GM21717 (cell line): ENCODE measurements around the gene GLIPR2.
A peak's percentile ranks its signal among the peaks of the same experiment; 100 is the strongest.
"Not testable (repeated sequence)": the region's sequence is repeated elsewhere in the genome, so short reads cannot be mapped to it uniquely, and the experiment has no call there.

ENCODE experiments used
- ATAC-seq: cut with Tn5 transposase; IDR thresholded peaks from one replicate; pipeline ENCODE4 v1.9.1; 2021; ENCODE audit warnings: mild to moderate bottlenecking, moderate library complexity; ENCODE audit not compliant: unreplicated experiment

The GLIPR2 gene

DNA sequence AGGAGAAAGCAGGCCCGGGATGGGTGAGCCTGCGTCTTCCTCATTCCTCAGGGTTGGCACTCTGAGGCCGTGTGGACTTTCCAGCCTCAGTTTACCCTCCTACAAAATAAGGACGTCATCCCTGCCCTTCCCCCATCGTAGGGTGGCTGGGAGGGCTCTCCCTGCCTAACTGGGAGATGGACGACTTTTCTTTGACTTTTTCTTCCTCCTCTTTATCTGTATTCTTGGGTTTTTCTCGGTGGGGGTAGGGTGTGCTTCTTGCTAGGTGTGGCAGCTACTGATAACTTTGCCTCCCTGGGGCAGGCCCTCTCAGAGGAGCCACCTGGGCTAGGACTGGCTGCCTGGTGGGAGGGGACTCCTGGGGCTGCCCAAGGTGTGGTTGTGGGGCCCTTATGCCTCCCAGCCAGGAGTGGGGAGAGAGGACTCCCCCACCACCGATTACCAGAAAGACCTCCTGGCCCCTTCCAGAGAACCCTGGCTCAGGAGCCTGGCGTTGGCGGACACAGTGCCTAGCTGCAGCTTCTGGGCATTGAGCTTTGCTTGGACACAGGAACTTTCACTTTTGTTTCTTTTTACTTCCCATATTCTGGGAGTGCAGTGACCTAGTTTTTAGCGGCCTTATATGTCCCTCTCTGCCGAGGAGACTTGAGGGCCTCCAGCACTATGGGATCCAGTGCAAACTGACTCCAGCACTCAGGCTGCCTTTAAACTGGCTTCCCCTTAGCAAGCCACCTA lies 6.1 kb downstream of the GLIPR2 start:
- ATAC-seq = no peak

DNA sequence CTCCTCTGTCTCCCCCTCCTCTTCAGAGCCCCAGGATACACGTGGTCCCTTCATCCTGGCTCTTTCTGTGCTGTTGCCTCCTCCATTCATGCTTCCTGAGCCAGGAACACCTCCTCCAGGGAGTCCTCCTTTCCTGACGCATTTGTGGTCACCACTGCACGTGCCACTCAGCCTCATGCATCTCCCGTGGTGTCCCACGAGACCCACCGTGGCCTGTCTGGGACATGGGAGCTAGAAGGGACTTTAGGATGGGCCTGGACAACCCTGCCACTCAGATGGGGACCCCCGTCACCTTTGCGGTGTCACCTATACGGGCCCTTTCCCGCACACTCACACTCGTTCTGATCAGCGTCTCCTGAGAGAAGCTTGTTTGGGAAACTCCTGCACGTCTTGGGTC lies 6.7 kb downstream of the GLIPR2 start:
- no peak for ATAC-seq

DNA sequence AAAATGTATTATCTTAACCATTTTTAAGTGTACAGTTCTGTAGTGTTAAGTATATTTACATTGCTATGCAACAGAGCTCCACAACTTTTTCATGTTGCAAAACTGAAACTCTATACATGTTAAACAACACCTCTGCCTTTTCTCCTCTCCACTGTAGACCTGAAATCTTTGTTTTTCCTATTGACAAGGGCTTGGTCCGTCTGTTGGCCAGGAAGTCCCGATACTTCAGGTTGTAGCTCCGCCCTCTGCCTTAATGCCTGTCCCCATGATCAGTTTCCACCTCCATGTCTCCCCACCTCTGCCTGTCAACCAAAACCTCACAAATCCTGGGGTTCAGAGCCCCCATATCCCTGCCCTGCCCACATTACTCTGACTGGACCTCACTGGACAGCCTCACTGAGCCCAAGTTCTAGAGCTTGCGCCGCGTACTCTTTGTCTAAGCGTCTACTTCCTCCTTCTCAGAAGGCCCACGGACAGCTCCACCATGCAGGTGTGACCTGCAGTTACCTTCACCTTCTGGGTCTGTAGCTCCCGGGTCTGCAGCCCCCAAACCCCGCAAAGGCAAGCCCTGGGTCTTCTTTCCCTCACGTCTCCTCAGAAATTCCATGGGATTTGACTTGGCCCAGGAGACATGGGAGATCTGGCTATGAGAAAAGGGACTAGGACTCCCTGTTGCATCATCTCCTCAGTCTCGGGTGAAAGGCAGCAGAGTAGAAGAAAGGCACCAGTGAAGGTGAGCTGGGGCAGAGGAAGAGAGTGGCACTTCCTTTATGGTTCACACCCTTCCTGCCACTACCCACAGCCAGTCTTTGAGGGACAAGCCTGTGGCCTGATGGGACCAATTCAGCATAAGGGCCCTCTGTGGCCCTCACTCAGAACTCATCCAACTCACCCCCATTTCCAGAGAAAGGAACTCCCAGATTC lies 8.0 kb downstream of the GLIPR2 start:
- no peak for ATAC-seq

DNA sequence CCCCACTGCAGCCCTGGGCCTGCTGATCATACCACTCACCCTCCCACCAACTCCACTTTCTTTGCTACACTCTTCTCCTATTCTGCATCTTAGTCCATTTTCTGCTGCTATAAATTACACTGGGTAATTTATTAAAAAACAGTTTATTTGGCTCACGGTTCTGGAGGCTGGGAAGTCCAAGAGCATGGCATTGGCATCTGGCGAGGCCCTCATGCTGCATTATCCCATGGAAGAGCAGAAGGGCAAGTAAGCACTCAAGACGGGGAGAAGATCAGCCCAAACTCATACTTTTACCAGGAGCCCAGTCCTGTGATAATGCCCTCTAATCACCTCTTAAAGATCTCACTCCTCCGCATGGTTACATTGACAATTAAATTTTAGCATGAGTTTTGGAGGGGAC lies 9.4 kb downstream of the GLIPR2 start:
- ATAC-seq = no peak

DNA sequence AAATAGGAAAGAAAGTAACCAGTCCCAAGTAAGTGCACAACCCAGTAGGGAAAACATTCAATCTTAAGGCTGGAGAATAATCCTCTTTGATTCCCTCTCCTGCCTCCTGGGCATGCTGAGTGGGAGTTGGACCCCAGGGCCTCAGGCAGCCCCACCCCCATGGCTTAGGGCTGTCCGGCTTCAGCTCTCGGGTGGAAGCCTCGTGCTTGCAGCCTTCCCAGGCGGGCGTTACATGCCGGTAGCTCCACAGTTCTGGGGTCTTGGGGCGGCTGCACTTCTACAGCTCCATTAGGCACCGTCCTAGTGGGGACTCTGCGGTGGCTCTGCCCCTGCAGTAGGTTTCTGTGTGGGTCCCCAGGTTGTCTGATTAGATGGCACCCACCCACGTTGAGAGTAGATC lies 10.1 kb downstream of the GLIPR2 start:
- no peak for ATAC-seq

DNA sequence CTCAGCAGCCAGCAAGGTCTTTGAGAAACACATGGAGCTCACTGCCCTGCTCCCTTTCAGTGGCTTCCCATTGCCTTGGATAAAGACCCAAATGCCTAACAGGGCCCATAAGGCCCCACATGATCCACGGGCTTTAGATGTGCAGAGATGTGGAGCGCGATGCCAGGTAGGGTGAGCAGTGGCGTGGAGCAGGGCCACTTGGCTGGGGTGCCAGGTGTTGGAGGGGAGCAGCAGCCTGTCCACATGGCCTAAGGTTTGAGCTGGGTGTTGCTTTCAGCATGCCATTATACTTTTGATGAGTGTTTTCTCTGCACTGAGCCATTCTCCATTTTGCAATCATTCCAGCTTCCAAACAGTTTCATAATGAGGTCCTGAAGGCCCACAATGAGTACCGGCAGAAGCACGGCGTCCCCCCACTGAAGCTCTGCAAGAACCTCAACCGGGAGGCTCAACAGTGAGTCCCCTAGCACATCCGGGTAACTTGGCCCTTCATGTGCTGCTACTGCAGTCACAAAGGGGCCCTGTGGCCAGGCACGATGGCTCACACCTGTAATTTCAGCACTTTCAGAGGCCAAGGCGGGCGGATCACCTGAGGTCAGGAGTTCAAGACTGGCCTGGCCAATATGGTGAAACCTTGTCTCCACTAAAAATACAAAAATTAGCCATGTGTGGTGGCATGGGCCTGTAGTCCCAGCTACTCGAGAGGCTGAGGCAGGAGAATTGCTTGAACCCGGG lies 11.1 kb downstream of the GLIPR2 start:
- ATAC-seq = no peak

DNA sequence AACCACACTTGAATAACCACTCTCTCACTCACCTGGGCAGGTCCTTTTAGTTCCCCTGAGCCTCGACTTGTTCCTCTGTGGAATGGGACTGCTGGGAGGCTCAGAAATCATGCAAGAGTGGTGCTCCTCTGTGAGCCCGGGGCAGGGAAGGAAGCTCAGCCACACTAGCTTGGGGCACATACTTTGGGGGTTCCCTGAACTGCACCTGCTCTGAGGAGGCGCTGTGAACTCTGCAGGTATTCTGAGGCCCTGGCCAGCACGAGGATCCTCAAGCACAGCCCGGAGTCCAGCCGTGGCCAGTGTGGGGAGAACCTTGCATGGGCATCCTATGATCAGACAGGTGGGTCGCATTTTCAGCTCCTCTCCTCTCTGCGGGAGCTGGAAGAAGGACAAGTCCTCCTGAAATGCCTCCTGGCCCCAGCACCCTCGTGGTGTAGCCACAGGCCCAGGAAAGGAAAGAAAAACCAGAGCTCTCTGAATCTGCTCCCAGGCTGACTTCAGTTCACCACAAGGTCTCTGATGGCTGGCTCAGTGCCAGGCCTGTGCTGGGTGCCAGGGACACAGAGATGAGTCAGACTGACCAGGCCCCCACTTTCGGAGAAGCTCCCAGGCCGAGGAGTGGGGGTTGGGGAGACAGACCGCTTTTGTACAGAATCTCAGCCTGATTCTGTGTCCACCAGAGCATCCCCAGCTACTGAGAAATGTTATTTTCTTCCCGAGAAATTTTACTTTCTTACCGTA lies 11.9 kb downstream of the GLIPR2 start:
- peak; percentile 40 for ATAC-seq

DNA sequence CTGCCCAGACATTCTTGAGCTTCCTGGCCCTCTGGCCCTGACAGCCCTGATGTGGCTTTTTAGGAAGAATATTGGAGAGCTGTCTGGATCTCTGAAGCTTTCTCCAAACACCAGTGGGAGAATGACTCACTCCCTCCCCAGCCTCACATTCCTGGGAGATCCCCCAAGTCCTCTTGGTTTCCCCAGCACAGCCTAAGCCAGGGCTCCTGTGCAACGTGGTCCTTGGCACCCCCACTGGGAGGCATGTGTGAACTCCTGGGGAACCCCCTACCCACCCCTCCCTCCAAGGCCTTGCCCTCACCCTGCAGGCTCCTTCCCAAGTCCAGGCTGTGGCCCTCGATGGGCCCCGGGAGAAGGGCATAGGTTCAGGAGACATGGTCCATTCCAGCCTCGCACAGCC lies 12.7 kb downstream of the GLIPR2 start:
- no peak for ATAC-seq

DNA sequence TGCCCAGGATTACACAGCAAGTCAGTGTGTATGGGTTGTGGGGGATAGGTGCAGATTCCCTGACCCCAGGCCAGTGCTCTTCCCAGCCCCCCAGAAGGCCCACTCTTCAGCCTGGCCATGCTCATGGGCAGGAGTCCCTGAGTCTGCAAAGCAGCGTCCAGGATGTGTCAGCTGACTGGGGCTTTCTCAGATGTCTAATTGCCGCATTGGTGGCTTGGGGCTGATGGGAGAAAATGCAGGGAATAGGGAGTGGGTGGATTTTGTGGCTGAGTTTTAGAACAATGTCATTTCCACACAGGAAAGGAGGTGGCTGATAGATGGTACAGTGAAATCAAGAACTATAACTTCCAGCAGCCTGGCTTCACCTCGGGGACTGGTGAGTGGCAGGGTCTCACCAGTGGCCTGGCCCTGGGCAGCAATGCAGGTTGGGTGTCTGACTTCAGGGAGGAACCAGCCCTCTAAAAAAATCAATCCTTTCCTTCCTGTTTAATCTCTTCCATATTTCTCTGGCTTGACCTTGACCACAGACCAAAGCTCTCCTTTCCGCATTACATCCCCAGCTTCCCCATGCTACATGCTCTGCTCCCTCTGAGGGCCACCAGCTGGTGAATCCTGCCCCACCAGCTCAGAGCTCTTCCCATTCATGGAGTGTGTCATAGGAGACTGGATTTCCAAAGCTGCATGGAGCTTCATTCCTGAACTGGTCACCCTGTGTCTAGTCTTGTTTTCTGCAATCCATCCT lies 14.2 kb downstream of the GLIPR2 start:
- ATAC-seq = no peak

DNA sequence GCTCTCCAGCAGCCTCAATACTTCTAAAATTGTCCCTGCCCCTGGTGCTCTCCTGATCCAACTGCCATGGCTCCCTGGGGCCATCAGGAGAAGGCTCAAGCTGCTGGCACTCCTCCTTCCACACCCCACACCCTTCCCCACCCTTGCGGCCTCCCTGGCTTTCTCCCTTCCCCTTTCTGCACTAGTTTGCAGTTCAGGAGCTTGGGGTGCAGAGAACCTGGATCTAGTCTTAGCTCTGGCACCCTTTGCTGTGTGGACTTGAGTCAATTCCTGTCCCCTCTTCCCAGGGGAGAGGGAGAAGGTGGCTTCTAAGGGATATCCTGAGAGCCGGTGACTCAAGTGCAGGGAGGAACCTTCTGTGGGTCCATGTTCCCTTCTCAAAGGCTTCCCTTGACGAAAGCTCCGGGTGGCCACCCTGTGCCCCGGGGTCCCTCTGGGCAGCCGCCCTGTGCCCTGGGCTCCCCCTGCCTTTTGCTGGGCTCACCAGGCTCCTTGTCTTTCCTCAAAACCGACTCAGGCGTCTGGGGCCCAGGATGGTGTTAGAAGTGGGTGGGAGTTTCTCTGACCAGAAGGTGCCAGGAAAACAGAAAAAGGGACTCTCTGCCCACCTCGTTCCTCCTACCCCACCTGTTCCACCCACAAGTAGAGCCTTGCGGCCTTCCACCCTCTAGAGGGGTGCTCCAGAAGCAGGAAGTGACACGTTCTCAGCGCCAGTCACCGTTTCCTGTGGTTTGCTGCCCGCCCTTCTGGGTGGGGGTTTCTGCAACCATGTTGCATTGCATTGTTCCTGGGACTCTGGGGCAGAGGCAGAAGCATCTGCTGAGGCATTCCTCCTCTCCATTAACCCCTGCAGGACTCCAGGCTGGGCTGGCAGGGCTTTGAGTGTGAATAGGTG lies 15.0 kb downstream of the GLIPR2 start:
- peak; percentile 77 for ATAC-seq

DNA sequence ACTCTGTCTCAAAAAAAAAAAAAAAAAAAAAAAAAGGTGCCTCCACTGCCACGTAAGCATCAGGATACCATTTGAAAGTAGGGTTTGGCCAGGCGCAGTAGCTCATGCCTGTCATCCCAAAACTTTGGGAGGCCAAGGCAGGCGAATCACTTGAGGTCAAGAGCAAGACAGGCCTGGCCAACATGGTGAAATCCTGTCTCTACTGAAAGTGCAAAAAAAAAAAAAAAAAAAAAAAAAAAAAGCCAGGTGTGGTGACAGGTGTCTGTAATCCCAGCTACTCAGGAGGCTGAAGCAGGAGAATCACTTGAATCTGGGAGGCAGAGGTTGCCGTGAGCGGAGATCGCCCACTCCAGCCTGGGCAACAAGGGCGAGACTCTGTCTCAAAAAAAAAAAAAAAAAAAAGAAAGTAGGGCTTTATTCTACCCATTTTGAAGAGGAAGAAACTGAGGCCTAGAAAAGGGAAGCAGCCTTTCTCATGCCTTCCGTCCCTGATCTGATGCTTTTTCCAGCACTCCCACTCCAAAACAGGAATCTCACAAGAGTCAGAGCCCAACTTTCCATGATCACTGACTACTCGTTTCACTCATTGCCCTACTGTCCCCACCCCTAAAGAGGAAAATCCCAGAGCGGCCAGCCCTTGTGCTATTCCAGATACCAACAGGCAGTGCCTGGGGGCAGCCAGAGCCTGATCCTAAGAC lies 16.4 kb downstream of the GLIPR2 start:
- no peak for ATAC-seq

DNA sequence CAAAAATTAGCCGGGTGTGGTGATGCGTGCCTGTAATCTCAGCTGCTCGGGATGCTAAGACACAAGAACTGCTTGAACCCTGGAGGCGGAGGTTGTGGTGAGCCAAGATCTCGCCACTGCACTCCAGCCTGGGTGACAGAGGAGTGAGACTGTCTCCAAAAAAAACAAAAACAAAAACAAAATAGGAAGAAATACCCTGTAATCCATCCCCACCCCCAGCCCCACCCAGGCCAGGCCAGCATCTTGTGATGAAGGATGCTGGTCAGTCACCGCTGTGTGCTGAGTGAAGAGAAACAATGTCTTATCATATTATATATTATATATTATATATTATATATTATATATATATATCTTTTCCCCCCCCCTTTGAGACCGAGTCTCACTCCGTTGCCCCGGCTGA lies 17.2 kb downstream of the GLIPR2 start:
- no peak for ATAC-seq

DNA sequence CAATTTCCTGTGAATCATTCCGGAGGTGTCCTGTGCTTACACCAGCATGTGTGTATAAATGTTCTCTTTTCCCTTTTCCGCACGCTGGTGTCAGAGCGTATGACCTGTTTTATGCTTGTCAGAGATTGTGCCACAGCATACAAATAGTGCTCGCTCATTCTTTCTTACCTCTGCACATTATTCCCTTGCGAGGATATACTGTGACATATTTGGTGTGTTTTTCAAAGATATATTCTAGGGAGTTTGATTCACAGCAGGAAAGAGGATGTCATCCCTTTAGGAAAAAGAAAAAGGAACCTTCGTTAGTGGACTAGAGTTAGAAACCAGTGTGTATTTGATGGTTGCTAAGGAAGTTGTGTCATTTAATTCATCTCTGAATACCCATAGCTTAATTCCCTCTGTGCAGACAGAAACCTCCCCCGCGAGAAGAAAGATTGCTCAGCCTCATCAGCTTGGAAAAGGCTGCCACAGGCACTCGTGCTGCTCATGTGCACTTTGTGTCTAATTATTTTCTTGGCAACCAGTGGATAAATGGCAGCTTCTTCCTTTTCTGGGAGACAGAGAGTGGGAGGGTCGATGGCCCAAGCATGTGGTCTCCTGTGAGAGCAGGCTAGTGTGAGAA lies 17.9 kb downstream of the GLIPR2 start:
- no peak for ATAC-seq

DNA sequence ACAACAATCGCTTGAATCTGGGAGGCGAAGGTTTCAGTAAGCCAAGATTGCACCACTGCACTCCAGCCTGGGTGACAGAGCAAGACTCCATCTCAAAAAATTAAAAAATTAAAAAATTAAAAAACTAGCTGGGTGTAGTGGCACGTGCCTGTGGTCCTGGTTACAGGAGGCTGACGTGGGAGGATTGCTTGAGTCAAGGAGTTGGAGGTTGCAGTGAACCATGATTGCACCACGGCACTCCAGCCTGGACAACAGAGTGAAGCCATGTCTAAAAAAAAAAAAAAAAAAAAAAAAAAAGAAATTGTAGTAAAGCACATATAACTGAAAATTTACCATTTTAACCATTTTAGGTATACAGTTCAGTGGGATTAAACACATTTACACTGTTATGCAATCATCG lies 19.6 kb downstream of the GLIPR2 start:
- no peak for ATAC-seq

DNA sequence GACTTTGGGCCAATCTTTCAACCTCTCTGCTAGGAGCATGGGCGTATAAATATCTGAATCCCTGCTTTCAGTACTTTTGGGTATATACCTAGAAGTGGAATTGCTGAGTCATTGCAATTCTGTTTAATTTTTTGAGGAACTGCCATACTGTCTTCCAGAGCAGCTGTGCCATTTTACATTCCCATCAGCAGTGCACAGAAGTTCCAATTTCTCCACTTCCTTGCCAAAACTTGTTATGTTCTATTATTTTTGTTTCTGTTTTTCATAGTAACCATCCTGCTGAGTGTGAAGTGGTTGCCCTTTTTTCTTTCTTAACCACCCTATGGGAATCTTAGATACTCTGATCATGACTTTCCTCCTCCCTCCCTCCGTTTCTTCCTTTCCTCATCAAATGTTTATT lies 21.6 kb downstream of the GLIPR2 start:
- ATAC-seq = no peak

DNA sequence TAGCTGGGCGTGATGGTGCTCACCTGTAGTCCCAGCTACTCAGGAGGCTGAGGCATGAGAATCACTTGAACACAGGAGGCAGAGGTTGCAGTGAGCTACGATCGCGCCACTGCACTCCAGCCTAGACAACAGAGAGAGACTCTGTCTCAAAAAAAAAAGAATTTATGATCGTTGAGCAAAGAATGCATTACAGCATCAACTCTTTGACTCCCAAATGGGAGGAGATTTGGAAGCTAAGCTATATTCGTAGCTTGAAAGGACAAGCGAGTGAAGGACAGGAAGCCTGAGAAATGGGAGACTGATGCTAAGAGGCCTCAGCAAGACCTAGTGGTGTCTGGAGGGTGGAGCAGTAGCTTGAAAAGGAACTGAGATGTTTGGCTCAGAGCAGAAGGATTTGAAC lies 22.4 kb downstream of the GLIPR2 start:
- ATAC-seq = no peak

DNA sequence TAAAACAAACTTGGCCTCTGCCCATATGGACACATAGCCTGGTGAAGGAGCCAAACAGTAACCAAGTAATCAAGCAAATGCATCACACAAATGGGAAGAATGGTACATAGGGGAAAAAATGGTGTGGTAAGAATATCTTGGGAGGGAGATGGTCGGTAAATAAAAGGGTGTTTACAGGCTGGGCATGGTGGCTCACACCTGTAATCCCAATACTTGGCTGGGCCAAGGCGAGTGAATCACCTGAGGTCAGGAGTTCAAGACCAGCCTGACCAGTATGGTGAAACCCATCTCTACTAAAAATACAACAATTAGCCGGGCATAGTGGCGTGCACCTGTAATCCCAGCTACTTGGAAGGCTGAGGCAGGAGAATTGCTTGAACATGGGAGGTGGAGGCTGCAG lies 23.0 kb downstream of the GLIPR2 start:
- ATAC-seq = not testable (repeated sequence)

DNA sequence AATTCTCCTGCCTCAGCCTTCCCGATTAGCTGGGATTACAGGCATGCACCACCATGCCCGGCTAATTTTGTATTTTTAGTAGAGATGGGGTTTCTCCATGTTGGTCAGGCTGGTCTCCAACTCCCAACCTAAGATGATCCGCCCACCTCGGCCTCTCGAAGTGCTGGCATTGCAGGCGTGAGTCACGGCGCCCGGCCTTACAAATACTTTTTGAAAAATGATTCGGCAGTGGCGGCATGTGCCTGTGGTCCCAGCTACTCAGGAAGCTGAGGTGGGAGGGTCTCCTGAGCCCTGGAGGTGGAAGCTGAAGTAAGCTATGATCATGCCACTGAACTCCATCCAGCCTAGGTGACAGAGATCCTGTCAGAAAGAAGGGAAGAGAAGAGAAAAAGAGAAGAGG lies 23.6 kb downstream of the GLIPR2 start:
- ATAC-seq = not testable (repeated sequence)
